ENCODE measurements around the gene CHAD. TPM values are rescaled to one million over a fixed set of nuclear protein-coding genes. Genes with fewer than 3 reads are reported as not detected.

CHAD gene, protein sequence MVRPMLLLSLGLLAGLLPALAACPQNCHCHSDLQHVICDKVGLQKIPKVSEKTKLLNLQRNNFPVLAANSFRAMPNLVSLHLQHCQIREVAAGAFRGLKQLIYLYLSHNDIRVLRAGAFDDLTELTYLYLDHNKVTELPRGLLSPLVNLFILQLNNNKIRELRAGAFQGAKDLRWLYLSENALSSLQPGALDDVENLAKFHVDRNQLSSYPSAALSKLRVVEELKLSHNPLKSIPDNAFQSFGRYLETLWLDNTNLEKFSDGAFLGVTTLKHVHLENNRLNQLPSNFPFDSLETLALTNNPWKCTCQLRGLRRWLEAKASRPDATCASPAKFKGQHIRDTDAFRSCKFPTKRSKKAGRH
- not detected in 2 replicates for total RNA-seq (2016; rRNA removed; fragmentation: Illumina TruSeq; extraction: Trizol)
- not detected in 2 replicates for total RNA-seq (2016; cell fraction: cytosol; rRNA removed; fragmentation: Illumina TruSeq; extraction: Trizol; ENCODE audit: low read depth)
- 0.09 TPM in 1 of 2 replicates, not detected in the other for total RNA-seq (2016; cell fraction: insoluble cytoplasmic fraction; rRNA removed; fragmentation: Illumina TruSeq; extraction: Trizol)
- not detected in 2 replicates for total RNA-seq (2016; cell fraction: membrane; rRNA removed; fragmentation: Illumina TruSeq; extraction: Trizol)
- total RNA-seq (2016; cell fraction: nucleus; rRNA removed; fragmentation: Illumina TruSeq; extraction: Trizol): not detected in 2 replicates
- 1.4 and 2.2 TPM in 2 replicates for polyA plus RNA-seq (2011; rRNA removed)
- polyA plus RNA-seq (2011; cell fraction: cytosol; rRNA removed): 0.56 and 1.1 TPM in 2 replicates
- 7.9 and 10.0 TPM in 2 replicates for polyA plus RNA-seq (2011; cell fraction: nucleus; rRNA removed)
- polyA plus RNA-seq (2012): 4.3 and 5.0 TPM in 2 replicates
- polyA plus RNA-seq (2016; cell fraction: cytosol; fragmentation: Illumina TruSeq; extraction: Trizol; ENCODE audit: low read depth): not detected in 2 replicates
- polyA plus RNA-seq (2016; cell fraction: insoluble cytoplasmic fraction; fragmentation: Illumina TruSeq; extraction: Trizol; ENCODE audit: low read depth): not detected in 2 replicates
- polyA plus RNA-seq (2016; cell fraction: membrane; fragmentation: Illumina TruSeq; extraction: Trizol; ENCODE audit: low read depth): not detected in 2 replicates
- polyA plus RNA-seq (2016; cell fraction: nucleus; fragmentation: Illumina TruSeq; extraction: Trizol; ENCODE audit: insufficient read depth, low read depth): 1.1 TPM in 1 of 2 replicates, not detected in the other
- 0.07 and 1.3 TPM in 2 replicates for polyA minus RNA-seq (2011; rRNA and poly(A)+ RNA removed; ENCODE audit: low replicate concordance)
- polyA minus RNA-seq (2011; cell fraction: cytosol; rRNA and poly(A)+ RNA removed): not detected in 2 replicates
- polyA minus RNA-seq (2011; cell fraction: nucleus; rRNA and poly(A)+ RNA removed): 0.64 and 0.87 TPM in 2 replicates
- Bru-seq, nascent RNA: percentile 23 among the genes with signal in this experiment
- percentile 14 among the genes with signal in this experiment for BruChase-seq, experiment 1, labeled RNA remaining after a 6-hour chase
- percentile 15 among the genes with signal in this experiment for BruChase-seq, experiment 2, labeled RNA remaining after a 2-hour chase
- long read RNA-seq, experiment 1: 0 reads
- long read RNA-seq, experiment 2: 0 reads

DNA sequence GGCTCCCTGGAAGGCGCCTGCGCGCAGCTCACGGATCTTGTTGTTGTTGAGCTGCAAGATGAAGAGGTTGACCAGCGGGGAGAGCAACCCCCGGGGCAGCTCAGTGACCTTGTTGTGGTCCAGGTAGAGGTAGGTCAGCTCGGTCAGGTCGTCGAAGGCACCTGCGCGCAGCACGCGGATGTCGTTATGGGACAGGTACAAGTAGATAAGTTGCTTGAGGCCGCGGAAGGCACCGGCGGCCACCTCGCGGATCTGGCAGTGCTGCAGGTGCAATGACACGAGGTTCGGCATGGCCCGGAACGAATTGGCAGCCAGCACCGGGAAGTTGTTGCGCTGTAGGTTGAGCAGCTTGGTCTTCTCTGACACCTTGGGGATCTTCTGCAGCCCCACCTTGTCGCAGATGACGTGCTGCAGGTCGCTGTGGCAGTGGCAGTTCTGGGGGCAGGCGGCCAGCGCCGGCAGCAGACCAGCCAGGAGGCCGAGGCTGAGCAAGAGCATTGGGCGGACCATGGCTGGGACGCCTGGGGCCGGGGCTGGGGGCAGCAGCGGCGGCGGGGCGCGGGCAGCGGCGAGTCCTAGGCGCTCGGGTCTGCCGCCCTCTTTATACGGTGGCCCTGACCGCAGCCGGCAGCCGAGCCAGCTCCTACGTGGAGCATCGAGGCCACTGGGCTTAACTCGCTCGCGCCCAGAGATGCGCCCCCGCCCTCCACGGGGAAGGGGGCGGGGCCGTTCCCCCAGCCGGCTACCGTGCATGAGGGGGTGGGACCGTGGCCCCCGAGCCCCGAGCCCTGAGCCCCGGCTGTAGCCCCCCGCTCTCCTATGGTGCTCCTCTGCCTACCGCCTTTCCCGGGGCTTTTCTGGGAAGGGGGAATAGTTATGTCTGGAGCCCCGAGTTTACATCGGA lies at the start of gene CHAD:
Gene CHAD, minus strand, starts transcription at position 577 of the 904 bp plus-strand sequence. Its CDS starts 67 bp downstream, at position 510.
- Histone ChIP-seq H3K36me3 (replicated peaks in 1 of 2; ENCODE audit: control insufficient read depth in 1 of 2, insufficient read depth in 2 of 2, low read length in 2 of 2) (peaks cover 16 to 17% of the 10 kb centered on the region in 2 experiments; a peak in 4 of 5 replicates), H3K27ac (ENCODE audit: extremely low read length, insufficient read depth, low read length) (no peak within 1 kb of the TSS), H3K4me1 (ENCODE audit: insufficient read depth, low read length) (no peaks in the 10 kb centered on the region), H3K9ac (ENCODE audit: insufficient read depth, low read depth, low read length) (no peak within 1 kb of the TSS), H3K9me3 (ENCODE audit: low read length) (no peaks in the 10 kb centered on the region), H4K20me1 (ENCODE audit: insufficient read depth, low read length) (no peaks in the 10 kb centered on the region), H3K4me3 (replicated peaks in 1 of 3; ENCODE audit: insufficient read depth in 1 of 3, low read depth in 2 of 3, low read length in 3 of 3) (no peak within 1 kb of the TSS), H3K4me2 (ENCODE audit: low read depth, low read length) (no peak within 1 kb of the TSS), H2AFZ (ENCODE audit: low read length) (no peak within 1 kb of the TSS), H3K27me3 (ENCODE audit: control insufficient read depth in 1 of 2, insufficient read depth in 2 of 2, low read length in 2 of 2) (no peaks in the 10 kb centered on the region), H3K79me2 (ENCODE audit: insufficient read depth, low read length) (no peaks in the 10 kb centered on the region)
- ATAC-seq: no peak
- no TSS peak for BruUV-seq (replicated peaks)
- ChIA-PET CTCF (ENCODE audit: low intra/inter-chr PET ratio, low total read pairs) (no interaction called here), POLR2A (interaction anchor here (1.3 kb wide), 1 partner anchor 10 kb away, joined by 6 read pairs; no protein-coding TSS in a partner anchor)
- in situ Hi-C loops (cut with HindIII; ENCODE audit: extremely low pct_ligation_motif_present, low pct_unique_long_range_greater_than_20kb): no loop called here
- intact Hi-C loops (cut with micrococcal nuclease; ENCODE audit: unreplicated experiment): no loop called here
- 97% methylated on average over 70 of the region's 71 CpGs for WGBS (ENCODE audit: low lambda C conversion rate)
- DNase-seq (ENCODE audit: low spot score): no peak
- TF ChIP-seq AGO2 (optimal IDR thresholded peaks at IDR 0.05; ENCODE audit: low read depth, low read length) (peak; percentile 64), RORA (CRISPR knock-in tag; IDR thresholded peaks at IDR 0.05) (no peak)
- TF ChIP-seq, protein P1, sequence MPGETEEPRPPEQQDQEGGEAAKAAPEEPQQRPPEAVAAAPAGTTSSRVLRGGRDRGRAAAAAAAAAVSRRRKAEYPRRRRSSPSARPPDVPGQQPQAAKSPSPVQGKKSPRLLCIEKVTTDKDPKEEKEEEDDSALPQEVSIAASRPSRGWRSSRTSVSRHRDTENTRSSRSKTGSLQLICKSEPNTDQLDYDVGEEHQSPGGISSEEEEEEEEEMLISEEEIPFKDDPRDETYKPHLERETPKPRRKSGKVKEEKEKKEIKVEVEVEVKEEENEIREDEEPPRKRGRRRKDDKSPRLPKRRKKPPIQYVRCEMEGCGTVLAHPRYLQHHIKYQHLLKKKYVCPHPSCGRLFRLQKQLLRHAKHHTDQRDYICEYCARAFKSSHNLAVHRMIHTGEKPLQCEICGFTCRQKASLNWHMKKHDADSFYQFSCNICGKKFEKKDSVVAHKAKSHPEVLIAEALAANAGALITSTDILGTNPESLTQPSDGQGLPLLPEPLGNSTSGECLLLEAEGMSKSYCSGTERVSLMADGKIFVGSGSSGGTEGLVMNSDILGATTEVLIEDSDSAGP (CRISPR knock-in tag; IDR thresholded peaks at IDR 0.05; ENCODE audit: borderline replicate concordance): 0 out of 2 replicates have a peak, but pooled peaks have one; percentile 39
- no peak for FAIRE-seq
